GM12878 (cell line): ENCODE measurements around the gene LRSAM1.

Source experiments
- DPF2 ChIP-seq: fragments of 450-650 bp; IDR thresholded peaks from 2 replicates; pipeline ENCODE4 v1.6.1; 2017; ENCODE audit warnings: mild to moderate bottlenecking
- EP300 ChIP-seq, 2 experiments: fragments of 150-350 bp in 1 of 2; IDR thresholded peaks; 2 replicates each; pipeline ENCODE4 v1.6.1; 2011 to 2012; ENCODE audit warnings: low read depth in 2 of 2, low read length in 2 of 2, borderline replicate concordance in 1 of 2, improper control_type of control experiment in 1 of 2, inconsistent platforms in 1 of 2; ENCODE audit not compliant: control insufficient read depth in 1 of 2
- MEF2A ChIP-seq: IDR thresholded peaks from 2 replicates; pipeline ENCODE4 v1.6.1; 2011; ENCODE audit warnings: low read depth, mild to moderate bottlenecking, low read length, moderate library complexity; ENCODE audit not compliant: insufficient read depth
- RCOR1 ChIP-seq: conservative IDR thresholded peaks from 2 replicates; pipeline ENCODE4 v1.6.1; 2012; ENCODE audit warnings: low read depth, low read length, improper control_type of control experiment
- SP1 ChIP-seq: IDR thresholded peaks from one replicate; pipeline ENCODE4 v1.6.1; 2011; ENCODE audit warnings: low read depth, low read length
- TF ChIP-seq, protein P1 (sequence below): IDR thresholded peaks from 2 replicates; pipeline ENCODE4 v1.6.1; 2012; ENCODE audit warnings: improper control_type of control experiment, low read depth, low read length; ENCODE audit not compliant: insufficient replicate concordance

DNA sequence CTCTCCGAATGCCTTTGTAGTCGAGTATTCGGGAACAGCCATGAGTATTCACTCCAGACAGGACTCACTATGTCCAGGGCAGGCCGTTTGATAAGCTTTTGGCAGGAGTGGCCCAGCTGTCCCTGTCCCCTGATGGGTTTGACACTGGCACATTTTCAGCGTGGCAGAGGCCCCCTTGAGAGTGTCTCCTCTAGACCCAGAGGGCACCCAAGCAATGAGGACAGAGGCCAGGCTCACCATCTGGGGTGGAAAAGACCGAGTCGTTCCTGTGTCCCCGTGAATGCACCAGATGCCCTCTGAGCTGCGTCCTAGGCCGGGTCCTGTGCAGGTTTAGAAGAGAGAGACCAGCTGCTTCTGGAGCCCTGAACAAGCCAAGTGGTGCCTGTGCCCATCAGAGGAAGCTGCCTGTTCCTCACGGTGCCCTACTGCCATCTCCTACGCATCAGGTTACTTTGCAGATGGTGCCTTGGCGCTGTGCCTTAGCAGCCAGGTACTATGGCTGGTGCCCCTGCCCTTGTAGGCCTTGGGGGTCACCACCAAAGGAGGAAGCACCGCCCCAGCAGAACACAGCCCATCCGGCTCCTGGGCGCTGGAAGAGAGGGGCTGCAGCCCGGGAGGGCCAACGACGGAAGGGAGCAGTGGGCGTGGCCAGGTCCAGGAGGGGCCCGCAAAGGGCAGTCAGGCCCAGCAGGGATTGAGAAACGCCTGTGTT lies 42.4 kb downstream of the LRSAM1 start:
- TF ChIP-seq DPF2 = no peak
- TF ChIP-seq EP300 (IDR thresholded peaks at IDR 0.05; ENCODE audit: borderline replicate concordance in 1 of 2, control insufficient read depth in 1 of 2, low read depth in 2 of 2, low read length in 2 of 2) = no peak
- TF ChIP-seq, protein P1, sequence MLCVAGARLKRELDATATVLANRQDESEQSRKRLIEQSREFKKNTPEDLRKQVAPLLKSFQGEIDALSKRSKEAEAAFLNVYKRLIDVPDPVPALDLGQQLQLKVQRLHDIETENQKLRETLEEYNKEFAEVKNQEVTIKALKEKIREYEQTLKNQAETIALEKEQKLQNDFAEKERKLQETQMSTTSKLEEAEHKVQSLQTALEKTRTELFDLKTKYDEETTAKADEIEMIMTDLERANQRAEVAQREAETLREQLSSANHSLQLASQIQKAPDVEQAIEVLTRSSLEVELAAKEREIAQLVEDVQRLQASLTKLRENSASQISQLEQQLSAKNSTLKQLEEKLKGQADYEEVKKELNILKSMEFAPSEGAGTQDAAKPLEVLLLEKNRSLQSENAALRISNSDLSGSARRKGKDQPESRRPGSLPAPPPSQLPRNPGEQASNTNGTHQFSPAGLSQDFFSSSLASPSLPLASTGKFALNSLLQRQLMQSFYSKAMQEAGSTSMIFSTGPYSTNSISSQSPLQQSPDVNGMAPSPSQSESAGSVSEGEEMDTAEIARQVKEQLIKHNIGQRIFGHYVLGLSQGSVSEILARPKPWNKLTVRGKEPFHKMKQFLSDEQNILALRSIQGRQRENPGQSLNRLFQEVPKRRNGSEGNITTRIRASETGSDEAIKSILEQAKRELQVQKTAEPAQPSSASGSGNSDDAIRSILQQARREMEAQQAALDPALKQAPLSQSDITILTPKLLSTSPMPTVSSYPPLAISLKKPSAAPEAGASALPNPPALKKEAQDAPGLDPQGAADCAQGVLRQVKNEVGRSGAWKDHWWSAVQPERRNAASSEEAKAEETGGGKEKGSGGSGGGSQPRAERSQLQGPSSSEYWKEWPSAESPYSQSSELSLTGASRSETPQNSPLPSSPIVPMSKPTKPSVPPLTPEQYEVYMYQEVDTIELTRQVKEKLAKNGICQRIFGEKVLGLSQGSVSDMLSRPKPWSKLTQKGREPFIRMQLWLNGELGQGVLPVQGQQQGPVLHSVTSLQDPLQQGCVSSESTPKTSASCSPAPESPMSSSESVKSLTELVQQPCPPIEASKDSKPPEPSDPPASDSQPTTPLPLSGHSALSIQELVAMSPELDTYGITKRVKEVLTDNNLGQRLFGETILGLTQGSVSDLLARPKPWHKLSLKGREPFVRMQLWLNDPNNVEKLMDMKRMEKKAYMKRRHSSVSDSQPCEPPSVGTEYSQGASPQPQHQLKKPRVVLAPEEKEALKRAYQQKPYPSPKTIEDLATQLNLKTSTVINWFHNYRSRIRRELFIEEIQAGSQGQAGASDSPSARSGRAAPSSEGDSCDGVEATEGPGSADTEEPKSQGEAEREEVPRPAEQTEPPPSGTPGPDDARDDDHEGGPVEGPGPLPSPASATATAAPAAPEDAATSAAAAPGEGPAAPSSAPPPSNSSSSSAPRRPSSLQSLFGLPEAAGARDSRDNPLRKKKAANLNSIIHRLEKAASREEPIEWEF = no peak
- no peak for TF ChIP-seq MEF2A
- TF ChIP-seq SP1 = no peak
- no peak for TF ChIP-seq RCOR1
